ENCODE results near the gene CABCOCO1. TPM values are rescaled to one million over a fixed set of nuclear protein-coding genes. Genes with fewer than 3 reads are reported as not detected.

The CABCOCO1 gene
- polyA plus RNA-seq, 1 of the 3 experiments (the other 2 are of a cell fraction) = 0.71 TPM

DNA sequence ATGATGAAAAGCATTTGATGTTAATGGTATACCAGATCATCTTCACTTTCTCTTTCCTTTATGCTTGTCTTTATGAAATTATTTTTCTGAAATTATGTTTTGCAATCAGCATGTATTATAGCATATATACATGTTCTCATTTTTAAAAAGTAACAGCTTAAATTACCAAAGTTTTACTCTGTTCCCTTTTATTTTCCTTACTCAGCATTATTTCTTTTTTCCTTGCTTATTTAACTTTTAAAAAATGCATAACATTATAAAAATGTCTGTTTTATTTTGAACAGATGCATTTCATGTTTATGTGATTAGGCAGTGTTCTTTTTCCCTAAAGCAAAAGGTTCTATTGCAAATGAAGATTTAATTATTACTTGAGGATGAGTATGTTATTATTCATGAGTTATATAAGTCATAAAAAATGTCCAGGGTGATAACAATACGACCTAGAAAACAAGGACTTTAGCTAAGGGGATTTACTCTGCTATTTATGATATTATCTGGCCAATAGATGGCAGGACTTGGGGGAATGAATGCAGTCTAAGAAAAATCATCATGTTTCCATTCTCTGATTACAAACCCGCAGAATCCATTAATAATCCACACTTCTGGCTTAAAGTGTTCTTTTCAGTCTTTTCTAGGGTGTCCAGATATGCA, 38.5 kb downstream of the CABCOCO1 start:
- Histone ChIP-seq H2AFZ (ENCODE audit: low read depth) (no peak overlapping the region), H3K9me2 (no peaks in the 10 kb centered on the region), H3K79me2 (ENCODE audit: insufficient read depth) (no peaks in the 10 kb centered on the region), H3K4me1 (ENCODE audit: control insufficient read depth in 1 of 2, insufficient read depth in 2 of 2, low read depth in 1 of 2, low read length in 1 of 2) (peaks cover 0 to 4% of the 10 kb centered on the region in 2 experiments; a peak in 1 of 4 replicates), H3K9ac (no peak overlapping the region), H3K27me3 (ENCODE audit: insufficient read depth) (no peaks in the 10 kb centered on the region), H3K4me2 (no peak overlapping the region), H3K4me3 (ENCODE audit: low read depth in 2 of 2, low read length in 1 of 2) (no peak overlapping the region), H3K9me3 (0 out of 2 replicates have a peak, but pooled peaks cover 3% of the 10 kb centered on the region), H3K36me3 (replicated peaks in 1 of 2; ENCODE audit: control insufficient read depth in 1 of 2, insufficient read depth in 2 of 2, low read length in 1 of 2) (no peaks in the 10 kb centered on the region), H3F3A (replicated peaks; ENCODE audit: insufficient read depth) (no peaks in the 10 kb centered on the region), H3K27ac (ENCODE audit: low read depth in 2 of 2, low read length in 1 of 2) (no peak overlapping the region), H4K20me1 (ENCODE audit: insufficient read depth) (no peaks in the 10 kb centered on the region)
- WGBS (ENCODE audit: low lambda C conversion rate) = 50% methylated on average over 2 of the region's 2 CpGs
- ChIA-PET CTCF (interaction anchor here (1.2 kb wide), 1 partner anchor 14 kb away, joined by 3 read pairs; no protein-coding TSS in a partner anchor), POLR2A (no interaction called here)
- DNase-seq = no peak
- TF ChIP-seq CTCF (IDR thresholded peaks at IDR 0.05) (0 out of 2 replicates have a peak, but pooled peaks have one; percentile 21), TCF12 (IDR thresholded peaks at IDR 0.05) (no peak)

GRCh38 chr10:61701706-61702105, 39.0 kb downstream of the CABCOCO1 start:
- no peaks in the 10 kb centered on the region for H3K27me3 ChIP-seq (ENCODE audit: insufficient read depth)
- ChIA-PET POLR2A (no interaction called here), CTCF (interaction anchor here (1.2 kb wide), 1 partner anchor 14 kb away, joined by 3 read pairs; no protein-coding TSS in a partner anchor)
- H3K27ac ChIP-seq (ENCODE audit: low read depth in 2 of 2, low read length in 1 of 2) = no peak overlapping the region
- no peaks in the 10 kb centered on the region for H3K79me2 ChIP-seq (ENCODE audit: insufficient read depth)
- no peaks in the 10 kb centered on the region for H3K9me2 ChIP-seq
- DNase-seq = no peak
- H3K4me3 ChIP-seq (ENCODE audit: low read depth in 2 of 2, low read length in 1 of 2) = no peak overlapping the region
- no peaks in the 10 kb centered on the region for H4K20me1 ChIP-seq (ENCODE audit: insufficient read depth)
- no peaks in the 10 kb centered on the region for H3F3A ChIP-seq (replicated peaks; ENCODE audit: insufficient read depth)
- H2AFZ ChIP-seq (ENCODE audit: low read depth) = no peak overlapping the region
- H3K9ac ChIP-seq = no peak overlapping the region
- WGBS (ENCODE audit: low lambda C conversion rate) = 88% methylated on average over 2 of the region's 2 CpGs
- no peak overlapping the region for H3K4me2 ChIP-seq
- TF ChIP-seq EP300 (IDR thresholded peaks at IDR 0.05; ENCODE audit: borderline replicate concordance in 1 of 2, low read depth in 1 of 2, low read length in 1 of 2) = no peak
- no peak for TF ChIP-seq POLR2AphosphoS5 (IDR thresholded peaks at IDR 0.05; ENCODE audit: low read depth, low read length)
- TF ChIP-seq, protein P1, sequence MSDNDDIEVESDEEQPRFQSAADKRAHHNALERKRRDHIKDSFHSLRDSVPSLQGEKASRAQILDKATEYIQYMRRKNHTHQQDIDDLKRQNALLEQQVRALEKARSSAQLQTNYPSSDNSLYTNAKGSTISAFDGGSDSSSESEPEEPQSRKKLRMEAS (IDR thresholded peaks at IDR 0.05; ENCODE audit: low read depth) = no peak
- TF ChIP-seq RAD21 (IDR thresholded peaks at IDR 0.05; ENCODE audit: low read length) = no peak
- TF ChIP-seq, protein P2, sequence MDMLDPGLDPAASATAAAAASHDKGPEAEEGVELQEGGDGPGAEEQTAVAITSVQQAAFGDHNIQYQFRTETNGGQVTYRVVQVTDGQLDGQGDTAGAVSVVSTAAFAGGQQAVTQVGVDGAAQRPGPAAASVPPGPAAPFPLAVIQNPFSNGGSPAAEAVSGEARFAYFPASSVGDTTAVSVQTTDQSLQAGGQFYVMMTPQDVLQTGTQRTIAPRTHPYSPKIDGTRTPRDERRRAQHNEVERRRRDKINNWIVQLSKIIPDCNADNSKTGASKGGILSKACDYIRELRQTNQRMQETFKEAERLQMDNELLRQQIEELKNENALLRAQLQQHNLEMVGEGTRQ (IDR thresholded peaks at IDR 0.05; ENCODE audit: borderline replicate concordance, low read depth, low read length) = no peak
- no peak for TF ChIP-seq JUND (IDR thresholded peaks at IDR 0.05)
- TF ChIP-seq PBX3 (IDR thresholded peaks at IDR 0.05) = no peak
- TF ChIP-seq TEAD4 (IDR thresholded peaks at IDR 0.05; ENCODE audit: borderline replicate concordance, insufficient read depth) = no peak
- H3K4me1 ChIP-seq (ENCODE audit: control insufficient read depth in 1 of 2, insufficient read depth in 2 of 2, low read depth in 1 of 2, low read length in 1 of 2) = peaks cover 0 to 4% of the 10 kb centered on the region in 2 experiments; a peak in 1 of 4 replicates
- H3K36me3 ChIP-seq (replicated peaks in 1 of 2; ENCODE audit: control insufficient read depth in 1 of 2, insufficient read depth in 2 of 2, low read length in 1 of 2) = no peaks in the 10 kb centered on the region
- 0 out of 2 replicates have a peak, but pooled peaks cover 3% of the 10 kb centered on the region for H3K9me3 ChIP-seq
